ENCODE data around the gene TIGD6.

DNA sequence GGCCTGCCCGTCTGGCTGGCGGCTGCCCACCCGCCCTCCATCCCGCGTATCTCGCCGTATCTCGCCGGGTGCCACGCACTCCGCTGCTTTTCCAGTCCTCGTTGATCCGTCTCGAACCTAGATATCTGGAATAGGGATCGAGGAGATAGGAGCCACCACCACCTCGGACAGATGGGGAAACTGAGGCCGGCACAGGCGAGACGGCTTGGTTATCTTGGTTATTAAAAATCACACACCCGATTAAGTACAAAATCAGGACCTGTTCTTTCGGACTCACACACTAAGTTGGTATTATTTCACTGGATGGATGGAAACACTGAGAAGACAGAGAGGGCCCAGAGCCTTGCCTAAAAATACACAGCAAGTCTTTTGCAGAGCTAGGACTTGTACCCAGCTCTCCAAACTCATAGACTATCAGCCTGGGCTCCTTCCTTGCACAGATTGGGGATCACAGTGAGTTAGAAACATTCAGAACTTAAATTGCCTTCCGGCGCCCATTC, 39.2 kb downstream of the TIGD6 start:
- TF ChIP-seq ZNF274 (IDR thresholded peaks at IDR 0.05; ENCODE audit: low read depth, low read length) (no peak), SUZ12 (IDR thresholded peaks at IDR 0.05; ENCODE audit: extremely low read depth, insufficient read depth, insufficient read length) (no peak)

Data from NT2/D1 (cell line).